NOMO-1 treated with dmso at 0.1 percent for 144 hours (cell line): ENCODE results near the gene KLHL6.
"Not testable (repeated sequence)": the region's sequence is repeated elsewhere in the genome, so short reads cannot be mapped to it uniquely, and the experiment has no call there.

Source experiments
- DNase-seq: peaks from one replicate; lab custom pipeline; 2025; ENCODE audit not compliant: unreplicated experiment; lab: John Stamatoyannopoulos, UW

KLHL6 gene

GRCh38 chr3:183532620-183533411 is 22.7 kb downstream of the KLHL6 start:
- DNase-seq = no peak

- DNase-seq = no peak
Observed at GRCh38 chr3:183529717-183530116, 25.8 kb downstream of the KLHL6 start.

GRCh38 chr3:183529185-183529584 is 26.3 kb downstream of the KLHL6 start:
- DNase-seq = no peak

GRCh38 chr3:183528758-183529157 is 26.7 kb downstream of the KLHL6 start:
- DNase-seq = not testable (repeated sequence)

GRCh38 chr3:183527428-183528379 is 27.8 kb downstream of the KLHL6 start:
- DNase-seq = peak; percentile 49

GRCh38 chr3:183526838-183527427 is 28.6 kb downstream of the KLHL6 start:
- no peak for DNase-seq

- DNase-seq = no peak
Observed at GRCh38 chr3:183524476-183524875, 31.0 kb downstream of the KLHL6 start.

GRCh38 chr3:183520741-183521556 is 34.6 kb downstream of the KLHL6 start:
- DNase-seq = not testable (repeated sequence)

GRCh38 chr3:183520295-183520694 is 35.2 kb downstream of the KLHL6 start:
- DNase-seq = not testable (repeated sequence)

GRCh38 chr3:183519891-183520290 is 35.6 kb downstream of the KLHL6 start:
- DNase-seq = no peak

- DNase-seq = no peak
Observed at GRCh38 chr3:183518491-183519251, 36.8 kb downstream of the KLHL6 start.

GRCh38 chr3:183517607-183518006 is 37.9 kb downstream of the KLHL6 start:
- no peak for DNase-seq

GRCh38 chr3:183515968-183516851 is 39.3 kb downstream of the KLHL6 start:
- peak; percentile 67 for DNase-seq

- no peak for DNase-seq
Observed at GRCh38 chr3:183514021-183514420, 41.5 kb downstream of the KLHL6 start.

- DNase-seq = peak; percentile 93
Observed at GRCh38 chr3:183513046-183513706, 42.3 kb downstream of the KLHL6 start.

- not testable (repeated sequence) for DNase-seq
Observed at GRCh38 chr3:183511286-183512131, 44.0 kb downstream of the KLHL6 start.

- DNase-seq = no peak
Observed at GRCh38 chr3:183508821-183509220, 46.7 kb downstream of the KLHL6 start.
